HFF-Myc (cell line): ENCODE data around the gene CLHC1.

Source experiments
- DNase-seq: peaks from one replicate; pipeline ENCODE4 v3.0.0-alpha.2; 2011; ENCODE audit warnings: low read depth; ENCODE audit errors: extremely low read depth
- H3K4me3 ChIP-seq: replicated peaks from 2 replicates; pipeline ENCODE4 v1.5.1; 2011; ENCODE audit warnings: low read depth, mild to moderate bottlenecking, control low read depth, low read length
- CTCF ChIP-seq: IDR thresholded peaks from 2 replicates; pipeline ENCODE4 v1.5.1; 2012; ENCODE audit warnings: mild to moderate bottlenecking, low read depth, low read length, control low read depth; ENCODE audit errors: missing control alignments

The CLHC1 gene

DNA sequence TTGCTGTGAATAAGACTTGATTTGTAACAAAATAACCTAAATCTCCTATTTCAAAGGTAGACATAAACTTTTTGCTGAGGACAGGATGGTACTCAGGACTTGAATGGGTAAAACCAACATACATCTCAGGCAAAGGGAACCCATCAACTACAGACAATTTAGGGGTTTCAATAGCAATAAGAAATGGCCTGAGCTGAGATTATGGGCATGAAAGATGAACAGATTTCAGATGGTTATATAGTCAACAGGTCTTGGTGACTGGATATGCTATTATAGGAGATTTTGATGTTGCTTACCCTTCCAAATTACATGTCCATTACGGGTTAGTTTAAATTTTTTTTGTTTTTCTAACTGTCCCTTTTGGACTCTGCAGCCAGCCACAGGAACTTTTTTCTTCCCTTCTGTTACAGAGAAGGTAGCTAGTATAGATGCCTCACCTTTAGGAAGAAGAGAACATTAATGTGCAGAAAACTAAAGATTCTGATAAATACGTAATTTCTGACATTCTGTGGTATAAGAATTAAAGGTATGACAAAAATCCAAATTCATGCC is 5.0 kb upstream of the CLHC1 start:
- DNase-seq, result no peak
- H3K4me3 ChIP-seq, result no peak overlapping the region
- TF ChIP-seq CTCF, result no peak

- no peak for TF ChIP-seq CTCF
- H3K4me3 ChIP-seq, result no peak overlapping the region
- DNase-seq, result no peak
Observed at GRCh38 chr2:55235724-55236538, 3.8 kb upstream of the CLHC1 start.

- peak overlapping the region; percentile 86 for H3K4me3 ChIP-seq
- no peak for DNase-seq
- TF ChIP-seq CTCF, result no peak
Observed at GRCh38 chr2:55233658-55233940, 1.5 kb upstream of the CLHC1 start.

- no peak for DNase-seq
- H3K4me3 ChIP-seq, result peak overlapping the region; percentile 86
- TF ChIP-seq CTCF, result no peak
Observed at GRCh38 chr2:55232863-55233657, 967 bp upstream of the CLHC1 start.

GRCh38 chr2:55231546-55232083 is 478 bp downstream of the CLHC1 start:
- DNase-seq, result no peak
- H3K4me3 ChIP-seq, result peak overlapping the region; percentile 86
- no peak for TF ChIP-seq CTCF

DNA sequence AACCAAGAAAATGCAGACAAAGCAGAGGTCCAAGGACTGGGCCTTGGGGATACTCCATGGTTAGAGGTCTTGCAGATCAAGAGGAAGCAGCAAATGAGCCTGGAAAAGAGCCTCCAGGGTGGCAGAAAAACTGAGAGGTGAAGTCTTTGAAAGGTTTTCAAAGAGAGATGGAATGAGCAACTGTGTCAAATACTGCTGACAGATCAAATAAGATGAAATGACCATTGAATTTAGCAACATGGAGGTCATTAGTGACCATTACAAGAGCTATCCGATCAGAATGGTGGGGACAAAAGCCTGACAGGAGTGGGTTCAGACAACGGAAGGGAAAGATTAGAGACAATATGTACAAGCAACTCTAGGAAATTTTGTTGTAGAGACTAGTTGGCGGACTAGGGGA is 1.5 kb downstream of the CLHC1 start:
- TF ChIP-seq CTCF, result no peak
- H3K4me3 ChIP-seq, result peak overlapping the region; percentile 86; the same call in 1 of the 2 replicates

More for the DNA sequence above, 1.5 kb downstream of the CLHC1 start:
- DNase-seq, result no peak
